HepG2 (cell line): ENCODE results near the gene WEE1. TPM values are rescaled to one million over a fixed set of nuclear protein-coding genes. Genes with fewer than 3 reads are reported as not detected.

Source experiments
- ATAC-seq: fragments of 200-7000 bp; cut with Tn5 transposase; 3 replicates; pipeline ENCODE4 v1.9.1; 2020; ENCODE audit warnings: mild to moderate bottlenecking, moderate library complexity
- BruUV-seq: library from RNA; stranded (reverse); fragments of 400-500 nt; replicated peaks from 2 replicates; lab custom pipeline; 2021; lab: Mats Ljungman, UMichigan
- CTCF ChIA-PET: fragments of 300-600 bp; formaldehyde crosslinking; extraction: SDS; loops from one replicate; lab custom pipeline; 2021; ENCODE audit warnings: low total read pairs, inconsistent platforms, low intra/inter-chr PET ratio; lab: Yijun Ruan, JAX
- POLR2A ChIA-PET: fragments of 350-600 bp; sonication (Branson Sonifier 250); formaldehyde crosslinking; loops from one replicate; lab custom pipeline; 2020; ENCODE audit warnings: antibody characterized with exemption, inconsistent platforms; lab: Yijun Ruan, JAX
- DNase-seq: peaks from one replicate; pipeline ENCODE4 v3.0.0-alpha.2; 2015; ENCODE audit warnings: low spot score
- FAIRE-seq: peaks from 3 replicates; lab custom pipeline; 2011; peaks lifted over from hg19 to GRCh38; lab: Jason Lieb, UNC
- H2AFZ ChIP-seq: one replicate; pipeline ENCODE4 v1.6.1; 2011; ENCODE audit warnings: low read length, inconsistent platforms
- H3K27ac ChIP-seq: fragments of 300-600 bp; 3 replicates; pipeline ENCODE4 v1.8.0; 2011; ENCODE audit warnings: mixed run types, mild to moderate bottlenecking, mixed read lengths, low read length, inconsistent platforms; ENCODE audit not compliant: insufficient read depth; ENCODE audit errors: extremely low read length
- H3K27me3 ChIP-seq, 2 experiments: fragments of 200-600 bp in 1 of 2; 2 replicates in 1 of 2; 3 replicates in 1 of 2; pipeline versions ENCODE4 v1.6.0 to v1.8.0; 2011; ENCODE audit warnings: low read length in 2 of 2, mild to moderate bottlenecking in 2 of 2, moderate library complexity in 2 of 2, inconsistent platforms in 1 of 2; ENCODE audit not compliant: insufficient read depth in 2 of 2, control insufficient read depth in 1 of 2
- H3K36me3 ChIP-seq, 2 experiments: fragments of 200-600 bp in 1 of 2; replicated peaks in 1 of 2; 2 replicates in 1 of 2; 3 replicates in 1 of 2; pipeline versions ENCODE4 v1.5.1 to v1.8.0; 2011; ENCODE audit warnings: low read length in 2 of 2, inconsistent platforms in 1 of 2; ENCODE audit not compliant: insufficient read depth in 2 of 2, control insufficient read depth in 1 of 2
- H3K4me1 ChIP-seq: 2 replicates; pipeline ENCODE4 v1.5.1; 2012; ENCODE audit warnings: low read length, inconsistent platforms; ENCODE audit not compliant: insufficient read depth
- H3K4me2 ChIP-seq: 2 replicates; pipeline ENCODE4 v1.6.0; 2011; ENCODE audit warnings: low read depth, low read length, inconsistent platforms
- H3K4me3 ChIP-seq, 3 experiments: fragments of 200-600 bp in 1 of 3; sonication (generic), shearing (Covaris generic) in 1 of 3; replicated peaks in 1 of 3; 2 replicates each; pipeline ENCODE4 v1.5.1; 2011 to 2016; ENCODE audit warnings: low read length in 3 of 3, inconsistent platforms in 2 of 3, low read depth in 2 of 3, mild to moderate bottlenecking in 2 of 3, control low read depth in 1 of 3, mixed read lengths in 1 of 3; ENCODE audit not compliant: insufficient read depth in 1 of 3
- H3K79me2 ChIP-seq: one replicate; pipeline ENCODE4 v1.6.1; 2011; ENCODE audit warnings: low read length, inconsistent platforms; ENCODE audit not compliant: insufficient read depth
- H3K9ac ChIP-seq: 2 replicates; pipeline ENCODE4 v1.6.0; 2011; ENCODE audit warnings: mild to moderate bottlenecking, low read depth, low read length, inconsistent platforms; ENCODE audit not compliant: insufficient read depth
- H3K9me3 ChIP-seq: 2 replicates; pipeline ENCODE4 v1.5.1; 2012; ENCODE audit warnings: mild to moderate bottlenecking, low read length
- H4K20me1 ChIP-seq: 2 replicates; pipeline ENCODE4 v1.6.0; 2011; ENCODE audit warnings: inconsistent platforms, mild to moderate bottlenecking, low read length, moderate library complexity; ENCODE audit not compliant: insufficient read depth
- GTF2F1 ChIP-seq: fragments of 150-350 bp; IDR thresholded peaks from 2 replicates; pipeline ENCODE4 v1.6.1; 2014; ENCODE audit warnings: low read length
- SRY ChIP-seq: sonication (generic); formaldehyde crosslinking; IDR thresholded peaks from 2 replicates; pipeline ENCODE4 v1.8.0; 2022; ENCODE audit warnings: mild to moderate bottlenecking, missing genetic modification reagents
- TP53 ChIP-seq: sonication (generic); formaldehyde crosslinking; conservative IDR thresholded peaks from 2 replicates; pipeline ENCODE4 v1.4.0; 2020; ENCODE audit warnings: missing genetic modification reagents
- ZNF263 ChIP-seq: sonication (generic); formaldehyde crosslinking; IDR thresholded peaks from 2 replicates; pipeline ENCODE4 v1.4.0; 2020; ENCODE audit warnings: missing genetic modification reagents
- ZNF460 ChIP-seq: sonication (generic); formaldehyde crosslinking; IDR thresholded peaks from 2 replicates; pipeline ENCODE4 v1.5.1; 2020; ENCODE audit warnings: missing genetic modification reagents, mild to moderate bottlenecking, borderline replicate concordance
- WGBS: methylation state at CpG from one replicate; pipeline ENCODE4 v1.1.6; 2017; ENCODE audit warnings: low lambda C conversion rate; 5-methylcytosine and 5-hydroxymethylcytosine counted together
- in situ Hi-C: cut with HindIII; loops from 2 replicates; pipeline ENCODE4 v1.10.0; 2017; ENCODE audit warnings: low pct_unique_long_range_greater_than_20kb; ENCODE audit not compliant: extremely low pct_ligation_motif_present
- intact Hi-C: fragments of 100-400 bp; cut with micrococcal nuclease; formaldehyde crosslinking; loops from one replicate; pipeline ENCODE4 v1.10.0; 2022; ENCODE audit not compliant: unreplicated experiment
- polyA plus RNA-seq, 8 experiments: library from polyadenylated mRNA; depleted of rRNA in 3 of 8; stranded (reverse) in 7 of 8; unstranded in 1 of 8; fragments of >200 nt; fragmentation: Illumina TruSeq in 4 of 8; extraction: Trizol in 4 of 8; gene quantifications; 2 replicates each; pipeline versions ENCODE4 v1.2.1 to v1.2.3, GENCODE V29; 2011 to 2016; ENCODE audit warnings: low read depth in 4 of 8, missing spikeins in 1 of 8, mixed read lengths in 1 of 8; ENCODE audit not compliant: insufficient read depth in 1 of 8
- total RNA-seq, 5 experiments: library from RNA; depleted of rRNA; stranded (reverse); fragments of >200 nt; fragmentation: Illumina TruSeq; extraction: Trizol; gene quantifications; 2 replicates each; pipeline ENCODE4 v1.2.3, GENCODE V29; 2016; ENCODE audit warnings: low read depth in 1 of 5
- TF ChIP-seq, protein P1 (sequence below): sonication (generic); formaldehyde crosslinking; IDR thresholded peaks from 2 replicates; pipeline ENCODE4 v1.8.1; 2022; ENCODE audit warnings: low read depth, mild to moderate bottlenecking, missing genetic modification reagents
- TF ChIP-seq, protein P2 (sequence below): sonication (generic); formaldehyde crosslinking; IDR thresholded peaks from 2 replicates; pipeline ENCODE4 v1.8.1; 2023; ENCODE audit warnings: mild to moderate bottlenecking, moderate library complexity, missing genetic modification reagents
- TF ChIP-seq, protein P3 (sequence below): sonication (generic); formaldehyde crosslinking; IDR thresholded peaks from 2 replicates; pipeline ENCODE4 v1.4.0; 2020; ENCODE audit warnings: missing genetic modification reagents, low read depth, mild to moderate bottlenecking, borderline replicate concordance
- TF ChIP-seq, protein P4 (sequence below): sonication (generic); formaldehyde crosslinking; IDR thresholded peaks from 2 replicates; pipeline ENCODE4 v1.4.0; 2020; ENCODE audit warnings: low read depth, missing genetic modification reagents
- TF ChIP-seq, protein P5 (sequence below): sonication (generic); formaldehyde crosslinking; IDR thresholded peaks from 2 replicates; pipeline ENCODE4 v1.4.0; 2020; ENCODE audit warnings: missing genetic modification reagents

The WEE1 gene
- total and polyA plus RNA-seq, 2 of the 13 experiments (the other 11 are each of a cell fraction or from before 2014, with no cell fraction given) = 31.4 to 63.7 TPM

DNA sequence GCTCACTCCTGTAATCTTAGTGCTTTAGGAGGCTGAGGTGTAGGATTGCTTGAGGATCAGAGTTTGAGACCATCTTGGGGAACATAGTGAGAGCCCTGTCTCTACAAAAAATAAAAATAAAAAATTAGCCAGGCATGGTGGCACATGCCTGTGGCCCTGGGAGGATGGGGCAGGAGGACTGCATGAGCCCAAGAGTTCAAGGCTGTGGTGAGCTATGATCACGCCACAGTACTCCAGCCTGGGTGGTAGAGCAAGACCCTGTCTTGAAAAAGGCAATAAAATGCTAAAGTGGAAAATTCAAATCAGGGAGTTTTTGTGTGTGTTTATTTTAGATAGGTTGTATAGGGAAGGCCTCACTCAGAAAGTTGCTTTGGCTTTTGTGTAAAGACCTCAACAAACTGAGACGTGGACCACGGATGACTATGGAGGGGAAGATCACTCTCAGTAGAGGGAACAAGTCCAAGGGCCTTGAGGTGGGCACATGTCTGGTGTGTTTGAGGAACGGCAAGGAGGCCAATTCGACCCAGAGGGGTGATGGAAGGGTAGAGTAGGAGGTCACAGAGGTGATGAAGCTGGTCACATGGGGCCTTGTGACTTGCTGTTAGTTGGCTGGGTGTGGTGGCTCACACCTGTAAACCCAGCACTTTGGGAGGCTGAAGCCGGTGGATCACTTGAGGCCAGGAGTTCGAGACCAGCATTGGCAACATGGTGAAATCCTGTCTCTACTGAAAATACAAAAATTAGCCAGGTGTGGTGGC is 35.7 kb downstream of the WEE1 start (continued):
- peak; percentile 71 for TF ChIP-seq ZNF263
- TF ChIP-seq, protein P1, sequence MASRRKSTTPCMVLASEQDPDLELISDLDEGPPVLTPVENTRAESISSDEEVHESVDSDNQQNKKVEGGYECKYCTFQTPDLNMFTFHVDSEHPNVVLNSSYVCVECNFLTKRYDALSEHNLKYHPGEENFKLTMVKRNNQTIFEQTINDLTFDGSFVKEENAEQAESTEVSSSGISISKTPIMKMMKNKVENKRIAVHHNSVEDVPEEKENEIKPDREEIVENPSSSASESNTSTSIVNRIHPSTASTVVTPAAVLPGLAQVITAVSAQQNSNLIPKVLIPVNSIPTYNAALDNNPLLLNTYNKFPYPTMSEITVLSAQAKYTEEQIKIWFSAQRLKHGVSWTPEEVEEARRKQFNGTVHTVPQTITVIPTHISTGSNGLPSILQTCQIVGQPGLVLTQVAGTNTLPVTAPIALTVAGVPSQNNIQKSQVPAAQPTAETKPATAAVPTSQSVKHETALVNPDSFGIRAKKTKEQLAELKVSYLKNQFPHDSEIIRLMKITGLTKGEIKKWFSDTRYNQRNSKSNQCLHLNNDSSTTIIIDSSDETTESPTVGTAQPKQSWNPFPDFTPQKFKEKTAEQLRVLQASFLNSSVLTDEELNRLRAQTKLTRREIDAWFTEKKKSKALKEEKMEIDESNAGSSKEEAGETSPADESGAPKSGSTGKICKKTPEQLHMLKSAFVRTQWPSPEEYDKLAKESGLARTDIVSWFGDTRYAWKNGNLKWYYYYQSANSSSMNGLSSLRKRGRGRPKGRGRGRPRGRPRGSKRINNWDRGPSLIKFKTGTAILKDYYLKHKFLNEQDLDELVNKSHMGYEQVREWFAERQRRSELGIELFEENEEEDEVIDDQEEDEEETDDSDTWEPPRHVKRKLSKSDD = no peak
- TF ChIP-seq, protein P2, sequence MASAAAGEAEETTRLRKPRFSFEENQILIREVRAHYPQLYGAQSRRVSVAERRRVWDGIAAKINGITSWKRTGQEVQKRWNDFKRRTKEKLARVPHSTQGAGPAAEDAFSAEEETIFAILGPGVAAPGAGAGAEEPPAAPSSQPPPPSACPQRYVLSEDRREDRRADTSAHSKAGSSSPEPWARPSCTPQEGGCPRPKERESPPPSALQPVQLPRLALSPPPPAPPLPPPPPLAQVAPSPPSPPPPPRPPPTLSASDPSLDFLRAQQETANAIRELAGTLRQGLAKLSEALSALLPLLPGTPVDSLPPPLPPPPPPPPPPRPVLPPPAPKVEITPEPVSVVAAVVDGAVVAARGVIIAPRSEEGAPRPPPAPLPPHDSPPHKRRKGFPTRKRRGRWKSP = no peak
- peak; percentile 66 for TF ChIP-seq ZNF460 (CRISPR knock-in tag)
- TF ChIP-seq, protein P3, sequence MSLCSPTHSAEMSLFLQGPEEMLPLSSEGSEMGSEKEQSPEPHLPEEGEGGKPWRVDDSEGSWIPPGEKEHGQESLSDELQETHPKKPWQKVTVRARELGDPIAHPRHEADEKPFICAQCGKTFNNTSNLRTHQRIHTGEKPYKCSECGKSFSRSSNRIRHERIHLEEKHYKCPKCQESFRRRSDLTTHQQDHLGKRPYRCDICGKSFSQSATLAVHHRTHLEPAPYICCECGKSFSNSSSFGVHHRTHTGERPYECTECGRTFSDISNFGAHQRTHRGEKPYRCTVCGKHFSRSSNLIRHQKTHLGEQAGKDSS (CRISPR knock-in tag) = no peak
- TF ChIP-seq SRY (CRISPR knock-in tag) = no peak
- TF ChIP-seq, all 625 proteins: peak for 4

DNA sequence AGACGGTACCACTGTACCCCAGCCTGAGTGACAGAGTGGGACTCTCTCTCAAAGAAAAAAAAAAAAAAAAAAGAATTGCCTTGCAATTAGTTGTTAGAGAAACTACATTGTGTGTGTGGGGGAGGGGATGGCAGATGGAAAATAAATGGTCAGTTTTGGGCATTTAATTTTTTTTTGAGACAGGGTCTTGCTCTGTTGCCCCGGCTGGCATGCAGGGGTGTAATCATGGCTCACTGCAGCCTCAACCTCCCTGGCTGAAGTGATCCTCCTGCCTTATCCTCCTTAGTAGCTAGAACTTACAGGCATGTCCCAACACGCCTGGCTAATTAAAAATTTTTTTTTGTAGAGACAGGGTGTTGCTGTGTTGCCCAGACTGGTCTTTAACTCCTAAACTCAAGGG is 36.4 kb downstream of the WEE1 start:
- H4K20me1 ChIP-seq = no peaks in the 10 kb centered on the region
- H3K79me2 ChIP-seq = no peaks in the 10 kb centered on the region
- POLR2A ChIA-PET = no interaction called here
- DNase-seq (no peak), ATAC-seq (no peak), FAIRE-seq (no peak)
- H3K27ac ChIP-seq = no peak overlapping the region
- no peak overlapping the region for H3K9ac ChIP-seq
- in situ Hi-C loops (loop anchor here (5.0 kb wide), 2 partner anchors 38 to 137 kb away; partner anchors contain the start of gene WEE1), intact Hi-C loops (loop anchor here (5.0 kb wide), 1 partner anchor 52 kb away; the partner anchor contains the start of gene SWAP70)
- H2AFZ ChIP-seq = no peak overlapping the region
- CTCF ChIA-PET = no interaction called here
- H3K36me3 ChIP-seq = no peaks in the 10 kb centered on the region
- H3K4me1 ChIP-seq = peaks cover 79% of the 10 kb centered on the region
- H3K27me3 ChIP-seq = no peaks in the 10 kb centered on the region; a peak in 1 of 5 replicates
- no peaks in the 10 kb centered on the region for H3K9me3 ChIP-seq
- WGBS = 94% methylated on average over 3 of the region's 3 CpGs
- TF ChIP-seq GTF2F1 (no peak), TP53 (CRISPR knock-in tag) (0 out of 2 replicates have a peak, but pooled peaks have one; percentile 42)
- TF ChIP-seq, protein P4, sequence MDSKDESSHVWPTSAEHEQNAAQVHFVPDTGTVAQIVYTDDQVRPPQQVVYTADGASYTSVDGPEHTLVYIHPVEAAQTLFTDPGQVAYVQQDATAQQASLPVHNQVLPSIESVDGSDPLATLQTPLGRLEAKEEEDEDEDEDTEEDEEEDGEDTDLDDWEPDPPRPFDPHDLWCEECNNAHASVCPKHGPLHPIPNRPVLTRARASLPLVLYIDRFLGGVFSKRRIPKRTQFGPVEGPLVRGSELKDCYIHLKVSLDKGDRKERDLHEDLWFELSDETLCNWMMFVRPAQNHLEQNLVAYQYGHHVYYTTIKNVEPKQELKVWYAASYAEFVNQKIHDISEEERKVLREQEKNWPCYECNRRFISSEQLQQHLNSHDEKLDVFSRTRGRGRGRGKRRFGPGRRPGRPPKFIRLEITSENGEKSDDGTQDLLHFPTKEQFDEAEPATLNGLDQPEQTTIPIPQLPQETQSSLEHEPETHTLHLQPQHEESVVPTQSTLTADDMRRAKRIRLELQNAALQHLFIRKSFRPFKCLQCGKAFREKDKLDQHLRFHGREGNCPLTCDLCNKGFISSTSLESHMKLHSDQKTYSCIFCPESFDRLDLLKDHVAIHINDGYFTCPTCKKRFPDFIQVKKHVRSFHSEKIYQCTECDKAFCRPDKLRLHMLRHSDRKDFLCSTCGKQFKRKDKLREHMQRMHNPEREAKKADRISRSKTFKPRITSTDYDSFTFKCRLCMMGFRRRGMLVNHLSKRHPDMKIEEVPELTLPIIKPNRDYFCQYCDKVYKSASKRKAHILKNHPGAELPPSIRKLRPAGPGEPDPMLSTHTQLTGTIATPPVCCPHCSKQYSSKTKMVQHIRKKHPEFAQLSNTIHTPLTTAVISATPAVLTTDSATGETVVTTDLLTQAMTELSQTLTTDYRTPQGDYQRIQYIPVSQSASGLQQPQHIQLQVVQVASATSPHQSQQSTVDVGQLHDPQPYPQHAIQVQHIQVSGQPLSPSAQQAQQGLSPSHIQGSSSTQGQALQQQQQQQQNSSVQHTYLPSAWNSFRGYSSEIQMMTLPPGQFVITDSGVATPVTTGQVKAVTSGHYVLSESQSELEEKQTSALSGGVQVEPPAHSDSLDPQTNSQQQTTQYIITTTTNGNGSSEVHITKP (CRISPR knock-in tag) = no peak
- TF ChIP-seq, protein P5, sequence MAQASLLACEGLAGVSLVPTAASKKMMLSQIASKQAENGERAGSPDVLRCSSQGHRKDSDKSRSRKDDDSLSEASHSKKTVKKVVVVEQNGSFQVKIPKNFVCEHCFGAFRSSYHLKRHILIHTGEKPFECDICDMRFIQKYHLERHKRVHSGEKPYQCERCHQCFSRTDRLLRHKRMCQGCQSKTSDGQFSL (CRISPR knock-in tag) = no peak
- no TSS peak for BruUV-seq
- H3K4me2 ChIP-seq = no peak overlapping the region
- no peak overlapping the region for H3K4me3 ChIP-seq
